Astrocyte (in vitro differentiated cells and primary cell): ENCODE results near the gene CIB4. TPM values are rescaled to one million over a fixed set of nuclear protein-coding genes. Genes with fewer than 3 reads are reported as not detected.

Experiments
- DNase-seq: peaks from one replicate; pipeline ENCODE4 v3.0.0-alpha.2; 2010; ENCODE audit warnings: low read depth
- FAIRE-seq: peaks from 2 replicates; lab custom pipeline; 2011; peaks lifted over from hg19 to GRCh38; lab: Jason Lieb, UNC
- H2AFZ ChIP-seq: 2 replicates; pipeline ENCODE4 v1.6.0; 2012; ENCODE audit warnings: low read depth, low read length, inconsistent platforms
- H3K27ac ChIP-seq: 2 replicates; pipeline ENCODE4 v1.5.1; 2011; ENCODE audit warnings: low read depth, low read length, inconsistent platforms
- H3K27me3 ChIP-seq: 2 replicates; pipeline ENCODE4 v1.6.0; 2011; ENCODE audit warnings: low read length, inconsistent platforms; ENCODE audit not compliant: insufficient read depth
- H3K36me3 ChIP-seq: 2 replicates; pipeline ENCODE4 v1.5.1; 2011; ENCODE audit warnings: low read length, inconsistent platforms; ENCODE audit not compliant: insufficient read depth
- H3K4me1 ChIP-seq: 2 replicates; pipeline ENCODE4 v1.5.1; 2011; ENCODE audit warnings: low read length, inconsistent platforms; ENCODE audit not compliant: insufficient read depth
- H3K4me2 ChIP-seq: 2 replicates; pipeline ENCODE4 v1.6.0; 2012; ENCODE audit warnings: low read length, inconsistent platforms
- H3K4me3 ChIP-seq: 2 replicates; pipeline ENCODE4 v1.5.1; 2011; ENCODE audit warnings: low read depth, mild to moderate bottlenecking, low read length, inconsistent platforms; ENCODE audit not compliant: insufficient read depth
- H3K79me2 ChIP-seq: 2 replicates; pipeline ENCODE4 v1.6.0; 2012; ENCODE audit warnings: mild to moderate bottlenecking, low read length, inconsistent platforms; ENCODE audit not compliant: insufficient read depth
- H3K9ac ChIP-seq: 2 replicates; pipeline ENCODE4 v1.6.0; 2012; ENCODE audit warnings: mild to moderate bottlenecking, low read length, inconsistent platforms
- H3K9me3 ChIP-seq: 2 replicates; pipeline ENCODE4 v1.5.1; 2012; ENCODE audit warnings: low read depth, mild to moderate bottlenecking, low read length, inconsistent platforms; ENCODE audit not compliant: insufficient read depth
- H4K20me1 ChIP-seq: 2 replicates; pipeline ENCODE4 v1.6.0; 2012; ENCODE audit warnings: low read length, inconsistent platforms; ENCODE audit not compliant: insufficient read depth
- H3K27ac Mint-ChIP-seq: one replicate; pipeline ENCODE4 v1.8.0; 2021; ENCODE audit warnings: mild to moderate bottlenecking, mixed read lengths; ENCODE audit not compliant: unreplicated experiment
- H3K27me3 Mint-ChIP-seq: one replicate; pipeline ENCODE4 v1.8.0; 2021; ENCODE audit warnings: low read depth, mixed read lengths; ENCODE audit not compliant: unreplicated experiment
- H3K36me3 Mint-ChIP-seq: one replicate; pipeline ENCODE4 v1.8.0; 2021; ENCODE audit warnings: low read depth, mixed read lengths; ENCODE audit not compliant: unreplicated experiment
- H3K4me1 Mint-ChIP-seq: one replicate; pipeline ENCODE4 v1.8.0; 2021; ENCODE audit warnings: low read depth, mixed read lengths; ENCODE audit not compliant: unreplicated experiment
- H3K4me3 Mint-ChIP-seq: one replicate; pipeline ENCODE4 v1.8.0; 2021; ENCODE audit warnings: mild to moderate bottlenecking, moderate library complexity, mixed read lengths; ENCODE audit not compliant: unreplicated experiment
- H3K9me3 Mint-ChIP-seq: one replicate; pipeline ENCODE4 v1.8.0; 2021; ENCODE audit warnings: mild to moderate bottlenecking, mixed read lengths; ENCODE audit not compliant: unreplicated experiment
- CTCF ChIP-seq: IDR thresholded peaks from 2 replicates; pipeline ENCODE4 v1.5.1; 2011; ENCODE audit warnings: low read depth, mild to moderate bottlenecking, inconsistent platforms, low read length, moderate library complexity; ENCODE audit not compliant: insufficient read depth
- EZH2 ChIP-seq: IDR thresholded peaks from 2 replicates; pipeline ENCODE4 v1.6.1; 2012; ENCODE audit warnings: mild to moderate bottlenecking, low read length, inconsistent platforms; ENCODE audit not compliant: insufficient read depth
- total RNA-seq: library from RNA; stranded (reverse); gene quantifications from 2 replicates; pipeline ENCODE4 v1.2.1, GENCODE V29; 2021

The CIB4 gene
- total RNA-seq, 1 donor from 2014 or later = not detected

- H3K4me1 ChIP-seq = no peaks in the 10 kb centered on the region
- no peak for TF ChIP-seq CTCF
- no peak for TF ChIP-seq EZH2
- no peak overlapping the region for H3K27ac ChIP-seq
- no peaks in the 10 kb centered on the region for H4K20me1 ChIP-seq
- no peak overlapping the region for H2AFZ ChIP-seq
- no peak overlapping the region for H3K4me2 ChIP-seq
- H3K36me3 ChIP-seq = no peaks in the 10 kb centered on the region
- DNase-seq (no peak), FAIRE-seq (no peak)
- Mint-ChIP-seq H3K4me1 (peaks cover 7% of the 10 kb centered on the region), H3K9me3 (peaks cover 14% of the 10 kb centered on the region), H3K36me3 (peaks cover 2% of the 10 kb centered on the region), H3K27ac (no peak overlapping the region), H3K27me3 (peaks cover 39% of the 10 kb centered on the region), H3K4me3 (no peak overlapping the region)
- H3K9me3 ChIP-seq = no peaks in the 10 kb centered on the region
- H3K79me2 ChIP-seq = no peaks in the 10 kb centered on the region
- peaks cover 24% of the 10 kb centered on the region for H3K27me3 ChIP-seq
- H3K9ac ChIP-seq = no peak overlapping the region
- H3K4me3 ChIP-seq = no peak overlapping the region
Measured at GRCh38 chr2:26652361-26653041, 11.3 kb upstream of the CIB4 start.

GRCh38 chr2:26651799-26652198, 10.6 kb upstream of the CIB4 start:
- no peak overlapping the region for H2AFZ ChIP-seq
- Mint-ChIP-seq H3K27me3 (peaks cover 41% of the 10 kb centered on the region), H3K36me3 (peaks cover 2% of the 10 kb centered on the region), H3K4me1 (peaks cover 11% of the 10 kb centered on the region), H3K27ac (no peak overlapping the region), H3K4me3 (no peak overlapping the region), H3K9me3 (peaks cover 14% of the 10 kb centered on the region)
- no peak overlapping the region for H3K27ac ChIP-seq
- FAIRE-seq = no peak
- H3K4me1 ChIP-seq = no peaks in the 10 kb centered on the region
- no peaks in the 10 kb centered on the region for H3K36me3 ChIP-seq
- H4K20me1 ChIP-seq = no peaks in the 10 kb centered on the region
- no peaks in the 10 kb centered on the region for H3K79me2 ChIP-seq
- no peaks in the 10 kb centered on the region for H3K9me3 ChIP-seq
- H3K27me3 ChIP-seq = peaks cover 28% of the 10 kb centered on the region
- no peak overlapping the region for H3K4me2 ChIP-seq
- no peak for DNase-seq
- no peak overlapping the region for H3K4me3 ChIP-seq
- H3K9ac ChIP-seq = no peak overlapping the region
- TF ChIP-seq EZH2 (no peak), CTCF (no peak)

GRCh38 chr2:26651470-26651771, 10.3 kb upstream of the CIB4 start:
- peaks cover 2% of the 10 kb centered on the region for H3K36me3 Mint-ChIP-seq
- no peak overlapping the region for H3K27ac ChIP-seq

More at GRCh38 chr2:26651470-26651771, 10.3 kb upstream of the CIB4 start:
- Histone ChIP-seq H4K20me1 (no peaks in the 10 kb centered on the region), H3K4me3 (no peak overlapping the region), H3K4me2 (no peak overlapping the region), H3K79me2 (no peaks in the 10 kb centered on the region), H2AFZ (no peak overlapping the region), H3K27me3 (peaks cover 29% of the 10 kb centered on the region), H3K36me3 (no peaks in the 10 kb centered on the region), H3K9ac (no peak overlapping the region), H3K9me3 (no peaks in the 10 kb centered on the region), H3K4me1 (no peaks in the 10 kb centered on the region)
- no peak for FAIRE-seq
- TF ChIP-seq CTCF = no peak
- no peak for TF ChIP-seq EZH2
- Mint-ChIP-seq H3K27me3 (peaks cover 44% of the 10 kb centered on the region), H3K4me1 (peaks cover 11% of the 10 kb centered on the region), H3K4me3 (no peak overlapping the region), H3K27ac (no peak overlapping the region), H3K9me3 (peaks cover 14% of the 10 kb centered on the region)
- no peak for DNase-seq
